Esophagus squamous epithelium (tissue), 5 donors: ENCODE measurements around the gene ZFAND3. TPM values are rescaled to one million over a fixed set of nuclear protein-coding genes. Genes with fewer than 3 reads are reported as not detected.

Source experiments
- DNase-seq: peaks from one replicate; lab custom pipeline; 2025; lab: John Stamatoyannopoulos, UW
- H3K27ac ChIP-seq, 4 donors: fragments of 200-600 bp; sonication (generic); one replicate each; pipeline ENCODE4 v1.5.1; 2016 to 2019; ENCODE audit warnings: mild to moderate bottlenecking in 1 of 4
- H3K27me3 ChIP-seq, 4 donors: fragments of 200-600 bp; sonication (generic); 1 replicate in 3 of 4; 2 replicates in 1 of 4; pipeline versions ENCODE4 v1.5.1 to v1.6.0; 2017 to 2021; ENCODE audit warnings: antibody characterized with exemption in 1 of 4
- H3K36me3 ChIP-seq, 3 donors: fragments of 200-600 bp; sonication (generic); one replicate each; pipeline ENCODE4 v1.5.1; 2016 to 2019
- H3K4me1 ChIP-seq, 3 donors: fragments of 200-600 bp; sonication (generic); one replicate each; pipeline ENCODE4 v1.5.1; 2017 to 2019
- H3K4me3 ChIP-seq, 4 donors: fragments of 200-600 bp; sonication (generic); 1 replicate in 3 of 4; 2 replicates in 1 of 4; pipeline ENCODE4 v1.5.1; 2016 to 2019; ENCODE audit warnings: mild to moderate bottlenecking in 2 of 4, moderate library complexity in 1 of 4
- H3K9me3 ChIP-seq, 3 donors: fragments of 200-600 bp; sonication (generic); one replicate each; pipeline ENCODE4 v1.5.1; 2016 to 2019
- CTCF ChIP-seq, 6 experiments: fragments of 450-650 bp in 4 of 6; fragments of 200-600 bp in 2 of 6; sonication (generic) in 2 of 6; IDR thresholded peaks; one replicate each; pipeline ENCODE4 v1.5.1; 2016 to 2019; ENCODE audit warnings: antibody characterized with exemption in 6 of 6, mild to moderate bottlenecking in 4 of 6, moderate library complexity in 4 of 6
- POLR2A ChIP-seq, 4 donors: fragments of 450-650 bp; IDR thresholded peaks; one replicate each; pipeline ENCODE4 v1.6.1; 2017; ENCODE audit warnings: antibody characterized with exemption in 4 of 4, mild to moderate bottlenecking in 4 of 4, moderate library complexity in 3 of 4
- WGBS, 2 donors: methylation state at CpG; one replicate each; pipeline ENCODE4 v1.1.5; 2018; 5-methylcytosine and 5-hydroxymethylcytosine counted together
- intact Hi-C: fragments of 100-400 bp; cut with DNase I; formaldehyde crosslinking; loops from one replicate; pipeline ENCODE4 v1.15.0; 2022
- total RNA-seq, 4 donors: library from RNA; depleted of rRNA; stranded (reverse); fragments of >200 nt; gene quantifications; one replicate each; pipeline ENCODE4 v1.1.0, GENCODE V29; 2016
- donor health status: DM: yes; HTN: yes; CAD: no.

ZFAND3 gene
- total RNA-seq, 4 donors from 2014 or later = 15.7 to 23.8 (median 20.9) TPM

- intact Hi-C loops = no loop called here
- no peak overlapping the region for H3K4me3 ChIP-seq
- no peaks in the 10 kb centered on the region for H3K27me3 ChIP-seq
- H3K9me3 ChIP-seq = no peaks in the 10 kb centered on the region
- TF ChIP-seq CTCF (IDR thresholded peaks at IDR 0.05) = peak in 4 of 6 experiments; percentile 29 to 55 (median 38)
- no peak for TF ChIP-seq POLR2A (IDR thresholded peaks at IDR 0.05)
- WGBS, 2 donors = 33 to 68% methylated on average over 1 of the region's 1 CpG
- no peak for DNase-seq
- H3K4me1 ChIP-seq = peaks cover 0 to 40% (median 11%) of the 10 kb centered on the region in 3 donors
- H3K36me3 ChIP-seq = no peaks in the 10 kb centered on the region
- no peak overlapping the region for H3K27ac ChIP-seq
These were observed 214.9 kb downstream of the ZFAND3 start for GRCh38 chr6:38034274-38034914.

GRCh38 chr6:38035478-38035877 lies 216.0 kb downstream of the ZFAND3 start:
- DNase-seq = no peak
- Histone ChIP-seq H3K36me3 (no peaks in the 10 kb centered on the region), H3K4me1 (peaks cover 0 to 40% (median 11%) of the 10 kb centered on the region in 3 donors)

GRCh38 chr6:38039502-38039901 lies 220.0 kb downstream of the ZFAND3 start:
- no peak for DNase-seq
- TF ChIP-seq CTCF (IDR thresholded peaks at IDR 0.05) (no peak), POLR2A (IDR thresholded peaks at IDR 0.05) (no peak)

More at GRCh38 chr6:38035478-38035877, 216.0 kb downstream of the ZFAND3 start:
- H3K27ac ChIP-seq = no peak overlapping the region
- H3K27me3 ChIP-seq = no peaks in the 10 kb centered on the region
- H3K4me3 ChIP-seq = no peak overlapping the region
- no peaks in the 10 kb centered on the region for H3K9me3 ChIP-seq
- TF ChIP-seq POLR2A (IDR thresholded peaks at IDR 0.05) = no peak
- no peak for TF ChIP-seq CTCF (IDR thresholded peaks at IDR 0.05)
- intact Hi-C loops = no loop called here
- WGBS, 2 donors = 26 to 40% methylated on average over 1 of the region's 1 CpG

DNA sequence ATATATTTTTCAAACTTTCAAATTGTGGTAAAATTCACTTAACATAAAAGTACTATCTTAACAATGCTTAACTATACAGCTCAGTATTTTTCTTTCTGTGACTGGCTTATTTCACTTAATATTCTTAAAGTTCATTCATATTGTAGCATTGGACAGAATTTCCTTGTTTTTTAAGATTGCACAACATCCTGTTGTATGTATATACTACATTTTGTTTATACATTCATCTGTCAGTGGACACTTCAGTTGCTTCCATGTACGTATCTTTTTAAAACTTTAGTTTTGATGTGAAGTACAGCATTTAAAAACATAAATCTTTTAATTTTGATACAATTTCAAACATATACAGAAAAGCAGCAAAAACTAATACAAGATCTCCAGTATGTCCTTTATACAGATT lies 220.7 kb downstream of the ZFAND3 start:
- H3K27ac ChIP-seq = no peak overlapping the region
- DNase-seq = no peak
- no peak overlapping the region for H3K4me3 ChIP-seq
- TF ChIP-seq POLR2A (IDR thresholded peaks at IDR 0.05) (no peak), CTCF (IDR thresholded peaks at IDR 0.05) (no peak)
- 48 to 77% methylated on average over 1 of the region's 1 CpG for WGBS, 2 donors
- peaks cover 0 to 9% (median 4%) of the 10 kb centered on the region in 3 donors for H3K4me1 ChIP-seq
- no peaks in the 10 kb centered on the region for H3K27me3 ChIP-seq
- intact Hi-C loops = no loop called here
- H3K9me3 ChIP-seq = no peaks in the 10 kb centered on the region
- H3K36me3 ChIP-seq = no peaks in the 10 kb centered on the region

More at GRCh38 chr6:38039502-38039901, 220.0 kb downstream of the ZFAND3 start:
- no peak overlapping the region for H3K4me3 ChIP-seq
- WGBS, 2 donors = 67 to 90% methylated on average over 2 of the region's 2 CpGs
- H3K27me3 ChIP-seq = no peaks in the 10 kb centered on the region
- H3K4me1 ChIP-seq = peaks cover 0 to 17% (median 7%) of the 10 kb centered on the region in 3 donors
- H3K36me3 ChIP-seq = no peaks in the 10 kb centered on the region
- intact Hi-C loops = no loop called here
- H3K27ac ChIP-seq = no peak overlapping the region
- no peaks in the 10 kb centered on the region for H3K9me3 ChIP-seq

- Histone ChIP-seq H3K4me3 (no peak overlapping the region), H3K27me3 (no peaks in the 10 kb centered on the region), H3K9me3 (no peaks in the 10 kb centered on the region), H3K27ac (no peak overlapping the region), H3K4me1 (no peaks in the 10 kb centered on the region), H3K36me3 (no peaks in the 10 kb centered on the region)
- WGBS, 2 donors = 77 to 95% methylated on average over 3 of the region's 3 CpGs
- intact Hi-C loops = no loop called here
- DNase-seq = no peak
- no peak for TF ChIP-seq POLR2A (IDR thresholded peaks at IDR 0.05)
- TF ChIP-seq CTCF (IDR thresholded peaks at IDR 0.05) = no peak
These were observed 223.8 kb downstream of the ZFAND3 start for GRCh38 chr6:38043259-38043753.
